NCI-H146 treated with DMSO at 0.1 percent for 48 hours (cell line): ENCODE results near the gene UPF2.
A peak's percentile ranks its signal among the peaks of the same experiment; 100 is the strongest.
"Not testable (repeated sequence)": the region's sequence is repeated elsewhere in the genome, so short reads cannot be mapped to it uniquely, and the experiment has no call there.

ENCODE experiments used
- DNase-seq: peaks from one replicate; lab custom pipeline; 2025; ENCODE audit not compliant: unreplicated experiment; lab: John Stamatoyannopoulos, UW

UPF2 gene, protein sequence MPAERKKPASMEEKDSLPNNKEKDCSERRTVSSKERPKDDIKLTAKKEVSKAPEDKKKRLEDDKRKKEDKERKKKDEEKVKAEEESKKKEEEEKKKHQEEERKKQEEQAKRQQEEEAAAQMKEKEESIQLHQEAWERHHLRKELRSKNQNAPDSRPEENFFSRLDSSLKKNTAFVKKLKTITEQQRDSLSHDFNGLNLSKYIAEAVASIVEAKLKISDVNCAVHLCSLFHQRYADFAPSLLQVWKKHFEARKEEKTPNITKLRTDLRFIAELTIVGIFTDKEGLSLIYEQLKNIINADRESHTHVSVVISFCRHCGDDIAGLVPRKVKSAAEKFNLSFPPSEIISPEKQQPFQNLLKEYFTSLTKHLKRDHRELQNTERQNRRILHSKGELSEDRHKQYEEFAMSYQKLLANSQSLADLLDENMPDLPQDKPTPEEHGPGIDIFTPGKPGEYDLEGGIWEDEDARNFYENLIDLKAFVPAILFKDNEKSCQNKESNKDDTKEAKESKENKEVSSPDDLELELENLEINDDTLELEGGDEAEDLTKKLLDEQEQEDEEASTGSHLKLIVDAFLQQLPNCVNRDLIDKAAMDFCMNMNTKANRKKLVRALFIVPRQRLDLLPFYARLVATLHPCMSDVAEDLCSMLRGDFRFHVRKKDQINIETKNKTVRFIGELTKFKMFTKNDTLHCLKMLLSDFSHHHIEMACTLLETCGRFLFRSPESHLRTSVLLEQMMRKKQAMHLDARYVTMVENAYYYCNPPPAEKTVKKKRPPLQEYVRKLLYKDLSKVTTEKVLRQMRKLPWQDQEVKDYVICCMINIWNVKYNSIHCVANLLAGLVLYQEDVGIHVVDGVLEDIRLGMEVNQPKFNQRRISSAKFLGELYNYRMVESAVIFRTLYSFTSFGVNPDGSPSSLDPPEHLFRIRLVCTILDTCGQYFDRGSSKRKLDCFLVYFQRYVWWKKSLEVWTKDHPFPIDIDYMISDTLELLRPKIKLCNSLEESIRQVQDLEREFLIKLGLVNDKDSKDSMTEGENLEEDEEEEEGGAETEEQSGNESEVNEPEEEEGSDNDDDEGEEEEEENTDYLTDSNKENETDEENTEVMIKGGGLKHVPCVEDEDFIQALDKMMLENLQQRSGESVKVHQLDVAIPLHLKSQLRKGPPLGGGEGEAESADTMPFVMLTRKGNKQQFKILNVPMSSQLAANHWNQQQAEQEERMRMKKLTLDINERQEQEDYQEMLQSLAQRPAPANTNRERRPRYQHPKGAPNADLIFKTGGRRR

GRCh38 chr10:12042797-12043651 is at the start of gene UPF2:
UPF2 (minus strand) TSS chr10:12042809; CDS start chr10:12035423, 7,386 bp downstream.
- DNase-seq: peak; percentile 99

DNA sequence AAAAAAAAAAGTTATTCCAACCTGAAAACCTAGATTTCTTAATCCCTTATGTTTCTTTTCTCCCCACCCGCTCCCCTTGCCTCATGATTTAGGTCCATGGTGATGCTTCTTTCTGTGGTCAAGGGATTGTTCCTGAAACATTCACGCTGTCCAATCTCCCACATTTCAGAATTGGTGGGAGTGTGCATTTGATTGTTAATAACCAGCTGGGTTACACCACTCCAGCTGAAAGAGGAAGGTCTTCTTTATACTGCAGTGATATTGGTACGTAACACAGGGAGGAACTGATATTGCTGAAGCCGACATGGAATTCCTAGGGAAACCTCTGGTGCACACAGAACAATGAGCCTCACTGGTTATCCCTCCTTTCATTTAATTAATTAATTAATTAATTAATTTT is 48.8 kb upstream of the UPF2 start:
- DNase-seq: no peak

DNA sequence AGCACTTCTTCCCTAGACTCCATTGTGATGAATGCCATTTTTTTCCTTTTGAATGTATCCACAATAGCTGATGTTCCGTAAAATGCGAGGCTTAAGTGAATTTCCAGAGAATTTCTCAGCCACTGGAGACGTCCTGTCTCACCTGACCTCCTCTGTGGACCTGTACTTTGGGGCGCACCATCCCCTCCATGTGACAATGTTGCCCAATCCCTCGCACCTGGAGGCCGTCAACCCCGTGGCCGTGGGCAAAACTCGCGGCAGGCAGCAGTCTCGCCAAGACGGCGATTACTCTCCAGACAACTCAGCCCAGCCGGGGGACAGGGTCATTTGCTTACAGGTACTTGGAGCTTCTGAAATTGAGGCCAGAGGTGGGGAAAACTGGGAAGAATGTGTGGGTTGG is 46.3 kb upstream of the UPF2 start:
- DNase-seq: no peak

DNA sequence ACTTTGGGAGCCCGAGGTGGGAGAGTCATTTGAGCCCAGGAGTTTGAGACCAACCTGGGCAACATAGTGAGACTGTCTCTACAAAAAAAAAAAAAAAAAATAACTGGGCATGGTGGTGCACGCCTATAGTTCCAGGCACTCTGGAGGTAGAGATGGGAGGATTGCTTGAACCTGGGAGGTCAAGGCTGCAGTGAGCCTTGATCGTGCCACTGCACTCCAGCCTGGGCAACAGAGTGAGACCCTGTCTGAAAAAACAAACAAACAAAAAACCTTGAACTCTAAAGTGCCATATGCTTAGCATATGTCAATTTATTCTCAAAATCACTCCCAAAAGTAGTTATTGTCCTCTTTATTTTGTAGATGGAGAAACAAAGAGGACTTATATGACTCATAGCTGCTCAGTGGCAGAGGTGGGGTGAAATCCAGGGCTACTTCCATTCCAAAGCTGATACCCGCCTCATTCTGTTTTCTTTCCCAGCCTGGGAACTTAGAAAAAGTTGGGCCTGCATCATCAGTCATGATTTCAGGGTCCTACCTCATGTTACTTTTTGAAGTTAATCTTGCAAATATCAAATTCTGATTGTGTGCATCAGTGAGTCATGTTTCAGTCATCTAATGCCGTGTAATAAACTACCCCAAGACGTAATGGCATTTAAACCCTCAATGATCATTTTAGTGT is 39.4 kb upstream of the UPF2 start:
- DNase-seq: no peak

DNA sequence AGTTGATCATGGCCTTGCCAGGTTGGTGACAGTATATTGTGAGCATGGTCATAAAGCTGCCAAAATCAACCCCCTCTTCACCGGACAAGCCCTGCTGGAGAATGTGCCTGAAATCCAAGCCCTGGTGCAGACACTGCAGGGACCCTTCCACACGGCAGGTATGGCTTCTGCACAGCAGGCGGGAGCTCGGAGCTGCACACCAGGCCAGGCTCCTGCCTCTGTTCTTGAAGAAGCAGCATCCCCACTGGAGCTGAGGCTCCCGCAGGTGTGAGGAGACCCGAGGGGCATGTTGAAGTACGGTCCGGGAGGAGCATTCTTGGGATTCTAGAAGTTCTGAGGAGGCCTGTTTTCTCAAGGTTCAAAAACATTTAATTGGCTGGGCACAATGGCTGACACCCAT is 38.9 kb upstream of the UPF2 start:
- DNase-seq: no peak

DNA sequence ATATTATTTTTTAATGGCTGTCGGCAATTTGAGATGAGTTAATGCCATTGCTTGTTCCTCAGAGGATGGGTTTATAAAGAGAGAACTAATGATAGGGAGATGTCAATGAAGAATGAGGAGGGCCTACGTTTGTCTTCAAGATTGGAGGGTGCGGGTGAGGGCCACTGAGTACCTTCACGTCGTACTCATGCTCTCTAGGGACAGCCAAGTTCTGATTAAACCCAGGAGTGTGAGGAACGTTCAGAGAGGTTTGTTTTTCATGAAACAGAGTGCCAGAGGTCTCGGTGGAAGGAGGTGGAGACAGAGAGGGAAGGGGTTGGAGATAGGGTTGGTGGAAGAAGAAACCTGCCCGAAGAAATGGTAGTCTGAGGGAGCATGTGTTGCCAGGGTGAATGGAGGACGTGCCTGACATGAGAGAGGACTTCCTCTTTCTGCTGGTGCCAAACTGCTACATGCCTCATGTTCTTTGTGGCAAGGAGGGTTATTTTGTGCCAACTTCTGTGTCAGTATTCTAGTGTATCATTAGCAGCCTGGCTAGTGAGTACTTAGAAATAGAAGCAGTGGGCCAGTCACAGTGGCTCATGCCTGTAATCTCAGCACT is 35.1 kb upstream of the UPF2 start:
- no peak for DNase-seq

DNA sequence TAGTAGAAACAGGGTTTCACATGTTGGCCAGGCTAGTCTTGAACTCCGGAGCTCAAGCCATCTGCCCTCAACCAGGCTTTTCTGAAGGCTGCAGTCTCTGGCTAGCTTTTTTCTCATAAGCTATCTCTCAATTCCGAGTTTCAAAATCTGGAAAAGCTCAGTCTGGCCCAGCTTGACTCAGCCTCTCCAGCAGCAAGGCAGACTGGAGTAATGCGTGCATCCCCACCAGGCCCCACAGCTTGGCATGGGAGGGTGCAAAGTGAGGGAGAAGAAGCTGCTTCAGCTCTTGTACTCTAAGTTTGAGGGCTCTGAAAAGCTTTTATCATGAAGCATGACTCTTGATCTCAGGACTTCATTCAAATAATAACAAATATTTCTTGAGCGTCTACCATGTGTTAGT is 30.9 kb upstream of the UPF2 start:
- no peak for DNase-seq

- DNase-seq: not testable (repeated sequence)
These were observed 28.8 kb upstream of the UPF2 start for GRCh38 chr10:12071441-12071840.

DNA sequence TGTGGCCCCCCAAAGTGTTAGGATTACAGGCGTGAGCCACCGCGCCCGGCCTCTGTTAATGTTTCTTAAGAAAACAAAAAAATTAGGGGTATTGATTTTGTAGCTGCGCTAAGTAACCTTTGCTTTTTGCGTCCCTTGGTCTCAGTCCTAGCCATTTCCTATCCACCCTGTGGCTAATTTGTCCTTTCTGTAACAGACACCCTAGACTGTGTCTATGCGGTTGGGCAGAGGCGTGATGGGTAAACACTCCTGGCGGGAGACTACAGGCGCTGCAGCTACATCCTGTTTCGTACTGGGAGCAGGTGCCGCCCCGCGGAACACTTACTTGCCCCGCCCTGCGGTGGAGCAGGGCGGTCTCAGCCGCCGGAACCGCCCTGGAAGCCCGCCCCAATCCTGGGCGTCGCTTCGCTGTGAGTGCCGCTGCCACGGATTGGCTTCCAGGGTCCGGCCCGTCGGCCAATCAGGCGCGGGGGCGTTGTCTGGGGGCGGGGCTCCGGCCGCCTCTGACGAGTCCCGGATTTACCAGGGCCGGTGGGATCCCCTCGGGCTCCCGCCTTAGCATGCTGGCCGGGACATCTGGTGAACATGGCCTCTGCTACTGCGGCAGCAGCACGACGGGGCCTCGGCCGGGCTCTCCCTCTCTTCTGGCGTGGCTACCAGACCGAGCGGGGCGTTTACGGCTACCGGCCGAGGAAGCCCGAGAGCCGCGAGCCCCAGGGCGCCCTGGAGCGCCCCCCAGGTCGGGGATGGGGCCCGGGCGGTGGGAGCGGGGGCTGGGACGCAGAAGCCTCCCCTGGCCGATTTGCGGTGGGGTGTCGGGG is 26.1 kb upstream of the UPF2 start, which contains the start of gene DHTKD1:
Gene DHTKD1, plus strand, starts transcription at position 506 of the 821 bp plus-strand sequence. Its CDS starts 80 bp downstream, at position 586.
- peak; percentile 100 for DNase-seq

DNA sequence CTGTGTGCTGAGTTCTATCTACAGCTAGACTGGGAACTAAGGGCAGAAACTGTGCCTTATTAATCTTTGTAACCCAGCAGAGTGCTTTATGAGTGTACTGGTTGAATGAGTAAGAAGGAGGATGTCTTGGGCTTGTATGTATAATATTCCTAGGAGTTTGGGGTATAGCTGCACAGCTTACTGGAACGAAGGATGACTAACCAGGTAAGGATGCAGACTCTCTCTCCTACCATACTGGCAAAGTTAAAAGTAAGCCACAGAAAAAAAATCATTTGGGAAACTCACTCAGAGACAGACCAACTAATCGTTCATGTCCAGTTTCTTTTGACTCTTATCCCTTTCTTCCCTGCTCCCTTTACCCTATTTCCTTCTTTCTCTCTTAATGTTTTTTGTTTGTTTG is 24.7 kb upstream of the UPF2 start:
- DNase-seq: no peak

DNA sequence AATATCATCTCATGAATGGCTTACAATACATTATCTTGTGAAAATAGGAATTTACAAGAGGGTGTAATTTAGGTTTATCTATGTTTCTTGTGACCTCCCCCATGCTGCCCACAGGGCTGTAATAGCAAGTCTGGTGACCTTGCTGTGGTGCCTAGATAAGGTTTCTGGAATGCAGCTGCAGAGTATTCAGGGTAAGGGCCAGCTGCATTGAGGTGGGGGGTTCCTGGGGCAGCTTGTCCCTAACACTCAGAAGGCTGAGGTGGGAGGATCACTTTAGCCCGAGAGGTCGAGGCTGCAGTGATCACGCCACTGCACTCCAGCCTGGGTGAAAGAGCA is 20.8 kb upstream of the UPF2 start:
- no peak for DNase-seq

GRCh38 chr10:12062754-12063482 is 20.3 kb upstream of the UPF2 start:
- DNase-seq: no peak

DNA sequence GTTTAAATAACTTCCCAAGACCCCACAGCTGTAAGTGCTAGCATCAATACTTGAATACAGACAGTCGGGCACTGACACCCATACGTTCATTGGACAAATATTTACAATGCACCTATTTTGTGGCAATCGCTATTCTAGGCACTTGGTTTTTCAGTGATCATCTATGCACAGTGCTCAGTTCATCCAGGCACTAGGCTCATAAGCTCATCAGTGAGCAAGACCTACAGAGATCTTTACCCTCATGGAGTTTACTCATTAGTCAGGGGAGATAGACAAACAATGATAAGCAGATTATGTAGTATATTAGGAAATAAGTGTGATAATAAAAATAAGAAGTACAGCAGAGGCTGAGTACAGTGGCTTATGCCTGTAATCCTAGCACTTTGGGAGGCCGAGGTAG is 18.5 kb upstream of the UPF2 start:
- DNase-seq: no peak

- no peak for DNase-seq
These were observed 14.1 kb upstream of the UPF2 start for GRCh38 chr10:12056748-12057147.

DNA sequence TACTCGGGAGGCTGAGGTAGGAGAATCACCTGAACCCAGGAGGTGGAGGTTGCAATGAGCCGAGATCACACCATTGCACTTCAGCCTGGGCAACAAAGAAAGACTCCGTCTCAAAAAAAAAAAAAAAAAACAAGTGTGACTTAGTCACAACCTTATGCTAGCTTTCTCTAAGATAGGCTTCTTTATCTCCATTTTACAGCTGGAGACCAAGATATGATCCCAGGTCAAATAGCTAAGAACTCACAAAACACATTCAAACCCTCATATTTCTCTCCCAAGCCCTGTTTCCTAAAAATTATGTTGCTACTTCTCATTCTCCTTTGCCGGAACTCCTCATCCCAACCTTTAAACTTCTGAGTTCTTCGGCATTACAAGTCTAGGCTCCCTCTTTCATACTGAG is 13.1 kb upstream of the UPF2 start:
- no peak for DNase-seq

DNA sequence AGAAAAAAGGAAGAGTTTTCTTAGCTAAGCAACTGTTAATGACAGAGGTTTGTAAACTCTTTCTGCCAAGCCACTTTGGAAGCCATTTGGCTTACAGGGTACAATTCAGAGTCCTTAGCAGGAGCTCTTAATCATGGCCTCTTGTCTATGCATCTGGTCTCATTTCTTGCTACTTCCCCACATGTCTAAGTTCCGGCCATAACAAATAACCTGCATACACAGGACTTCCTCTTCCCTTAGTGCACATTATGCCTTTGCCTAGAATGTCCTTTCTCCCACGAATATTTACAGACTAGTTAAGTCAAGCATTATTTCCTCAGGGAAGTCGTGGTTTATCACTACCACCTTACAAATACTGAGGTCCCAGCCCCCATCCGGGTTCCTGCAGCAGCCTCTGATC is 8.6 kb upstream of the UPF2 start:
- DNase-seq: no peak

GRCh38 chr10:12050528-12050927 is 7.9 kb upstream of the UPF2 start:
- DNase-seq: no peak

DNA sequence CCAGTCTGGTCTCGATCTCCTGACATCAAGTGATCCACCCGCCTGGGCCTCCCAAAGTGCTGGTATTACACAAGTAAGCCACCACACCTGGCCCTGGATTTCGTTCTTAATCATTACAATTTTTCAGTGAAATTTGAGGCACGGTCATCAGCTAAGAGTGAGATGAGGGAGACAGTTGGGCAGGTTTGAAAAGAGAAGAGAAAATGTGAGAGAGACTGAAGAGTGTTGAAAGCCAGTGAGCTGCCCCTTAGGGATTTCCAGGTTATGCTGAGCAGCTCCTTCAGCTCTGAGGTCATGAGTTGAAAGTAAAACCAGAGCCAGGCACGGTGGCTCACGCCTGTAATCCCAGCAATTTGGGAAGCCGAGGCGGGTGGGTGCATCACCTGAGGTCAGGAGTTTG is 5.9 kb upstream of the UPF2 start:
- no peak for DNase-seq
